ENCODE results near the gene CASKIN1.

Gene CASKIN1

GRCh38 chr16:2173916-2174315, 22.5 kb downstream of the CASKIN1 start:
- TF ChIP-seq, protein P1, sequence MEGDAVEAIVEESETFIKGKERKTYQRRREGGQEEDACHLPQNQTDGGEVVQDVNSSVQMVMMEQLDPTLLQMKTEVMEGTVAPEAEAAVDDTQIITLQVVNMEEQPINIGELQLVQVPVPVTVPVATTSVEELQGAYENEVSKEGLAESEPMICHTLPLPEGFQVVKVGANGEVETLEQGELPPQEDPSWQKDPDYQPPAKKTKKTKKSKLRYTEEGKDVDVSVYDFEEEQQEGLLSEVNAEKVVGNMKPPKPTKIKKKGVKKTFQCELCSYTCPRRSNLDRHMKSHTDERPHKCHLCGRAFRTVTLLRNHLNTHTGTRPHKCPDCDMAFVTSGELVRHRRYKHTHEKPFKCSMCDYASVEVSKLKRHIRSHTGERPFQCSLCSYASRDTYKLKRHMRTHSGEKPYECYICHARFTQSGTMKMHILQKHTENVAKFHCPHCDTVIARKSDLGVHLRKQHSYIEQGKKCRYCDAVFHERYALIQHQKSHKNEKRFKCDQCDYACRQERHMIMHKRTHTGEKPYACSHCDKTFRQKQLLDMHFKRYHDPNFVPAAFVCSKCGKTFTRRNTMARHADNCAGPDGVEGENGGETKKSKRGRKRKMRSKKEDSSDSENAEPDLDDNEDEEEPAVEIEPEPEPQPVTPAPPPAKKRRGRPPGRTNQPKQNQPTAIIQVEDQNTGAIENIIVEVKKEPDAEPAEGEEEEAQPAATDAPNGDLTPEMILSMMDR (IDR thresholded peaks at IDR 0.05; ENCODE audit: insufficient read depth, low read depth, low read length, missing control alignments): no peak
- H3K4me3 ChIP-seq (ENCODE audit: low read length): no peak overlapping the region
- DNase-seq (ENCODE audit: low read depth): no peak

- H3K4me3 ChIP-seq (ENCODE audit: low read length): no peak overlapping the region
- TF ChIP-seq, protein P1 (IDR thresholded peaks at IDR 0.05; ENCODE audit: insufficient read depth, low read depth, low read length, missing control alignments): no peak
- DNase-seq (ENCODE audit: low read depth): no peak
Observed at GRCh38 chr16:2173366-2173765, 23.0 kb downstream of the CASKIN1 start.

DNA sequence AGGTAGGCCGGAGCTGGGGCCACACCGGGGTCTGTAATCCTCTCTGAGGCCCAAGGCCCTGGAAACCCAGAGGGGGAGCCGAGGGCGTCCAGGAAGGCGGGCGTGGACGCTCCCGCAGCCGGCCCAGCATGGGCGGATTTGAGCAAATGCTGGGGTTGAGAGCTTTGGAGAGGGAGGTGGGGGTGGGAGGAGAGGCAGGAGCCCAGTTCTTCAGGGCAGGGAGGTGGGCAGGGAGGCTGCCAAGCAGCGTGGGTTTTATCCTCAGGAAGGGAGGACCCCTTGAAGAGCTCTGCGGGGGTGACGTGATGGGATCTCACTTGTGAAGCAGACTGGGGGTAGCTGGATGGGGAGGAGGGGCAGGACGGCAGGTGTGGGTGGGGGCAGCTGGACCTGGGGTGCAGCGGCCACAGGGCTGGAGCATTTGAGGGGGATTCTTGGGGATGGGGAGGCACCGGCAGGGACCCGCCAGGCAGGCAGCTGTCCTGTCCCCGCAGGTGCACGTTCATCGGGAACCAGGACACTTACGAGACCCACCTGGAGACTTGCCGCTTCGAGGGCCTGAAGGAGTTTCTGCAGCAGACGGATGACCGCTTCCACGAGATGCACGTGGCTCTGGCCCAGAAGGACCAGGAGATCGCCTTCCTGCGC, 23.6 kb downstream of the CASKIN1 start:
- no peak overlapping the region for H3K4me3 ChIP-seq (ENCODE audit: low read length)
- no peak for DNase-seq (ENCODE audit: low read depth)
- TF ChIP-seq, protein P1 (IDR thresholded peaks at IDR 0.05; ENCODE audit: insufficient read depth, low read depth, low read length, missing control alignments): no peak

GRCh38 chr16:2171601-2172178, 24.7 kb downstream of the CASKIN1 start:
- TF ChIP-seq, protein P1 (IDR thresholded peaks at IDR 0.05; ENCODE audit: insufficient read depth, low read depth, low read length, missing control alignments): no peak
- no peak for DNase-seq (ENCODE audit: low read depth)
- no peak overlapping the region for H3K4me3 ChIP-seq (ENCODE audit: low read length)

- H3K4me3 ChIP-seq (ENCODE audit: low read length): no peak overlapping the region
- DNase-seq (ENCODE audit: low read depth): no peak
- TF ChIP-seq, protein P1 (IDR thresholded peaks at IDR 0.05; ENCODE audit: insufficient read depth, low read depth, low read length, missing control alignments): no peak
Observed at GRCh38 chr16:2170587-2171435, 25.6 kb downstream of the CASKIN1 start.

DNA sequence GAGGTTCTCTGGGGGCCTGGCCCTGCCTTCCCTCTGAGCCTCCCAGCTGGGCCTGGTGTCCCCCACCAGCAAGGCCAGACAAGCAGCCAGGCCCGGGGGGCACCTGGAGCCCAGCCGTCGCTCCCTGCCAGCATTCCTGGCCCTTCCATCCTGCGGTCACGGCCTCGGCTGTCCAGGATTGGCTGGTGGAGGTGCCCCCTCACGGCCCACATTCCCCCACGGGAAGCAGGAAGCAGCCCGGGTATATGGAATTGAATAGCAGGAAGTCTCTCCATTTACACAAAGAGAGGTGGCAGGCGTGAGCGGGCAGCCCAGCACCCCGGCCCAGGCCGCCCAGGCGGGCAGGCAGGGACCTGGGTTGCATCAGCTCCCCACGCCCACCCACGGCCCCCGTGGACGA, 26.3 kb downstream of the CASKIN1 start:
- H3K4me3 ChIP-seq (ENCODE audit: low read length): no peak overlapping the region
- DNase-seq (ENCODE audit: low read depth): no peak
- TF ChIP-seq, protein P1 (IDR thresholded peaks at IDR 0.05; ENCODE audit: insufficient read depth, low read depth, low read length, missing control alignments): no peak

All from epithelial cell of esophagus (primary cell).